PC-9 (cell line): ENCODE results near the gene RIMKLB. TPM values are rescaled to one million over a fixed set of nuclear protein-coding genes. Genes with fewer than 3 reads are reported as not detected.
"Not testable (repeated sequence)": the region's sequence is repeated elsewhere in the genome, so short reads cannot be mapped to it uniquely, and the experiment has no call there.

ENCODE experiments used
- BruUV-seq: library from RNA; stranded (reverse); fragments of 400-500 nt; replicated peaks from 2 replicates; lab custom pipeline; 2021; lab: Mats Ljungman, UMichigan
- CTCF ChIA-PET: fragments of 300-600 bp; sonication (Branson Sonifier 250); formaldehyde crosslinking; loops from one replicate; lab custom pipeline; 2022; ENCODE audit warnings: antibody characterized with exemption; lab: Charles Lee
- POLR2A ChIA-PET: fragments of 300-600 bp; sonication (Branson Sonifier 250); formaldehyde crosslinking; loops from one replicate; lab custom pipeline; 2022; ENCODE audit warnings: antibody characterized with exemption; ENCODE audit not compliant: unreplicated experiment; lab: Charles Lee
- DNase-seq, 2 experiments: peaks; one replicate each; pipeline versions ENCODE4 v3.0.0 to v3.0.0-alpha.2; 2015 to 2022; ENCODE audit warnings: mixed read lengths in 1 of 2
- H2AFZ ChIP-seq: fragments of 200-600 bp; sonication (generic); 2 replicates; pipeline ENCODE4 v1.8.1; 2017; ENCODE audit warnings: antibody characterized with exemption
- H3F3A ChIP-seq: fragments of 200-600 bp; sonication (generic); 2 replicates; pipeline ENCODE4 v1.8.1; 2017; ENCODE audit warnings: antibody characterized with exemption, mild to moderate bottlenecking, low read depth; ENCODE audit not compliant: insufficient read depth
- H3K27ac ChIP-seq: fragments of 200-600 bp; sonication (generic); 2 replicates; pipeline ENCODE4 v1.6.1; 2016; ENCODE audit warnings: mixed run types
- H3K27me3 ChIP-seq: fragments of 200-600 bp; sonication (generic); 2 replicates; pipeline ENCODE4 v1.6.1; 2016; ENCODE audit warnings: low read depth, mixed run types; ENCODE audit not compliant: insufficient read depth
- H3K36me3 ChIP-seq: fragments of 200-600 bp; sonication (generic); 2 replicates; pipeline ENCODE4 v1.6.1; 2016; ENCODE audit warnings: low read depth, mixed run types
- H3K4me1 ChIP-seq: fragments of 200-600 bp; sonication (generic); replicated peaks from 2 replicates; pipeline ENCODE4 v1.6.1; 2016; ENCODE audit warnings: mixed run types; ENCODE audit not compliant: insufficient read depth
- H3K4me2 ChIP-seq: fragments of 200-600 bp; sonication (generic); 2 replicates; pipeline ENCODE4 v1.6.1; 2017; ENCODE audit warnings: mixed run types
- H3K4me3 ChIP-seq: fragments of 200-600 bp; sonication (generic); 2 replicates; pipeline ENCODE4 v1.6.1; 2016; ENCODE audit warnings: mixed run types
- H3K79me2 ChIP-seq: fragments of 200-600 bp; sonication (generic); 2 replicates; pipeline ENCODE4 v1.6.1; 2017; ENCODE audit warnings: low read depth, mixed run types
- H3K9me2 ChIP-seq: fragments of 200-600 bp; sonication (generic); 2 replicates; pipeline ENCODE4 v1.8.1; 2017; ENCODE audit warnings: mild to moderate bottlenecking; ENCODE audit not compliant: insufficient read depth
- H3K9me3 ChIP-seq: fragments of 200-600 bp; sonication (generic); 2 replicates; pipeline ENCODE4 v1.8.1; 2016; ENCODE audit warnings: low read depth; ENCODE audit not compliant: insufficient read depth
- H4K20me1 ChIP-seq: fragments of 200-600 bp; sonication (generic); 2 replicates; pipeline ENCODE4 v1.8.1; 2017; ENCODE audit not compliant: insufficient read depth
- CTCF ChIP-seq: fragments of 200-600 bp; sonication (generic); conservative IDR thresholded peaks from 2 replicates; pipeline ENCODE4 v1.6.1; 2017; ENCODE audit warnings: mixed run types, antibody characterized with exemption, mild to moderate bottlenecking, moderate library complexity
- EZH2 ChIP-seq: fragments of 200-600 bp; sonication (generic); IDR thresholded peaks from 2 replicates; pipeline ENCODE4 v1.8.0; 2017; ENCODE audit warnings: antibody characterized with exemption, low read depth
- intact Hi-C: fragments of 100-400 bp; cut with micrococcal nuclease; formaldehyde crosslinking; loops from one replicate; pipeline ENCODE4 v1.10.0; 2022; ENCODE audit not compliant: unreplicated experiment
- total RNA-seq: library from RNA; stranded (reverse); gene quantifications from 2 replicates; pipeline ENCODE4 v1.2.3, GENCODE V29; 2021

The RIMKLB gene
- total RNA-seq, 1 experiment from 2014 or later, result 64.8 TPM

- ChIA-PET CTCF (interaction anchor here (0.9 kb wide), 1 partner anchor 267 kb away, joined by 3 read pairs; no protein-coding TSS in a partner anchor), POLR2A (interaction anchor here (0.7 kb wide), 1 partner anchor 60 kb away, joined by 3 read pairs; no protein-coding TSS in a partner anchor)
- H3K27ac ChIP-seq, result no peak overlapping the region
Observed at GRCh38 chr12:8781381-8782127, 83.8 kb downstream of the RIMKLB start.

GRCh38 chr12:8784290-8784888 is 86.6 kb downstream of the RIMKLB start:
- Histone ChIP-seq H3K9me3 (no peaks in the 10 kb centered on the region), H3K4me3 (no peak overlapping the region), H3F3A (no peaks in the 10 kb centered on the region), H3K9me2 (no peaks in the 10 kb centered on the region; the same call in 1 of the 2 replicates), H2AFZ (no peak overlapping the region), H3K27me3 (no peaks in the 10 kb centered on the region), H3K79me2 (no peaks in the 10 kb centered on the region), H3K4me1 (no peaks in the 10 kb centered on the region), H3K27ac (no peak overlapping the region), H3K36me3 (no peaks in the 10 kb centered on the region), H3K4me2 (no peak overlapping the region), H4K20me1 (no peaks in the 10 kb centered on the region)
- no peak for DNase-seq
- ChIA-PET POLR2A (no interaction called here), CTCF (no interaction called here)
- no TSS peak for BruUV-seq
- intact Hi-C loops, result loop anchor here (5.0 kb wide), 1 partner anchor 102 kb away; no protein-coding TSS in a partner anchor
- TF ChIP-seq CTCF (no peak), EZH2 (no peak)

More at GRCh38 chr12:8781381-8782127, 83.8 kb downstream of the RIMKLB start:
- Histone ChIP-seq H3K4me3 (no peak overlapping the region), H3F3A (no peaks in the 10 kb centered on the region), H3K79me2 (no peaks in the 10 kb centered on the region), H3K4me1 (no peaks in the 10 kb centered on the region), H3K27me3 (no peaks in the 10 kb centered on the region), H3K36me3 (no peaks in the 10 kb centered on the region), H3K9me2 (no peaks in the 10 kb centered on the region; the same call in 1 of the 2 replicates), H3K9me3 (no peaks in the 10 kb centered on the region), H4K20me1 (no peaks in the 10 kb centered on the region), H2AFZ (no peak overlapping the region), H3K4me2 (no peak overlapping the region)
- DNase-seq, result no peak
- BruUV-seq, result no TSS peak
- intact Hi-C loops, result loop anchor here (2.0 to 5.0 kb wide), 2 partner anchors 99 to 257 kb away; no protein-coding TSS in a partner anchor
- TF ChIP-seq CTCF, result no peak
- no peak for TF ChIP-seq EZH2

GRCh38 chr12:8785499-8785898 is 87.7 kb downstream of the RIMKLB start:
- POLR2A ChIA-PET, result no interaction called here
- no peaks in the 10 kb centered on the region; the same call in 1 of the 2 replicates for H3K9me2 ChIP-seq

GRCh38 chr12:8787206-8787605 is 89.4 kb downstream of the RIMKLB start:
- POLR2A ChIA-PET, H3K27ac ChIP-seq, BruUV-seq, H3K4me3 ChIP-seq, H3K36me3 ChIP-seq, H3K79me2 ChIP-seq, H3K4me2 ChIP-seq, DNase-seq, H3F3A ChIP-seq, H3K9me3 ChIP-seq, H4K20me1 ChIP-seq, intact Hi-C loops, H3K4me1 ChIP-seq, CTCF ChIA-PET, H3K27me3 ChIP-seq, H3K9me2 ChIP-seq, H2AFZ ChIP-seq: not testable (repeated sequence)

More at GRCh38 chr12:8785499-8785898, 87.7 kb downstream of the RIMKLB start:
- intact Hi-C loops, result no loop called here
- Histone ChIP-seq H3K4me1 (no peaks in the 10 kb centered on the region), H3K36me3 (no peaks in the 10 kb centered on the region), H3K4me2 (no peak overlapping the region), H4K20me1 (no peaks in the 10 kb centered on the region), H3K27me3 (no peaks in the 10 kb centered on the region), H3K79me2 (no peaks in the 10 kb centered on the region), H3F3A (no peaks in the 10 kb centered on the region), H3K9me3 (no peaks in the 10 kb centered on the region), H3K27ac (no peak overlapping the region), H3K4me3 (no peak overlapping the region), H2AFZ (no peak overlapping the region)
- DNase-seq, result no peak
- CTCF ChIA-PET, result no interaction called here
- TF ChIP-seq EZH2 (no peak), CTCF (no peak)
- BruUV-seq, result no TSS peak

GRCh38 chr12:8788706-8789105 is 90.9 kb downstream of the RIMKLB start:
- H3K9me2 ChIP-seq, H3K9me3 ChIP-seq, H2AFZ ChIP-seq, intact Hi-C loops, H3K4me1 ChIP-seq, H3K4me3 ChIP-seq, DNase-seq, BruUV-seq, H3K27me3 ChIP-seq, H3K36me3 ChIP-seq, POLR2A ChIA-PET, H3F3A ChIP-seq, H3K4me2 ChIP-seq, H3K27ac ChIP-seq, H3K79me2 ChIP-seq, H4K20me1 ChIP-seq: not testable (repeated sequence)
- CTCF ChIA-PET, result interaction anchor here (0.6 kb wide), 1 partner anchor 827 kb away, joined by 3 read pairs; no protein-coding TSS in a partner anchor
